ENCODE data around the gene CUL9.
A peak's percentile ranks its signal among the peaks of the same experiment; 100 is the strongest.
"Not testable (repeated sequence)": the region's sequence is repeated elsewhere in the genome, so short reads cannot be mapped to it uniquely, and the experiment has no call there.

Gene CUL9

GRCh38 chr6:43181942-43182860 is at the start of gene CUL9:
TSS of gene CUL9 (plus strand) at chr6:43182196. CDS start at chr6:43184311, 2,115 bp downstream.
- DNase-seq: peak; percentile 76 to 79

- no peak for DNase-seq
Measured at GRCh38 chr6:43138267-43138666, 43.7 kb upstream of the CUL9 start.

GRCh38 chr6:43139973-43140372 is 42.0 kb upstream of the CUL9 start:
- DNase-seq: not testable (repeated sequence)

GRCh38 chr6:43141644-43142043 is 40.4 kb upstream of the CUL9 start:
- no peak for DNase-seq

GRCh38 chr6:43142101-43142500 is 39.9 kb upstream of the CUL9 start:
- no peak for DNase-seq

GRCh38 chr6:43143235-43144128 is 38.5 kb upstream of the CUL9 start:
- DNase-seq: peak; percentile 56 to 74

GRCh38 chr6:43144879-43145278 is 37.1 kb upstream of the CUL9 start:
- no peak for DNase-seq

GRCh38 chr6:43146261-43146660 is 35.7 kb upstream of the CUL9 start:
- DNase-seq: no peak

GRCh38 chr6:43146709-43147688 is 35.0 kb upstream of the CUL9 start:
- no peak for DNase-seq

GRCh38 chr6:43147691-43148477 is 34.1 kb upstream of the CUL9 start:
- no peak for DNase-seq

GRCh38 chr6:43149265-43149664 is 32.7 kb upstream of the CUL9 start:
- no peak for DNase-seq

- DNase-seq: no peak
Measured at GRCh38 chr6:43150051-43150751, 31.8 kb upstream of the CUL9 start.

- DNase-seq: no peak
Measured at GRCh38 chr6:43159599-43159998, 22.4 kb upstream of the CUL9 start.

- DNase-seq: no peak
Measured at GRCh38 chr6:43163899-43164298, 18.1 kb upstream of the CUL9 start.

- DNase-seq: no peak
Measured at GRCh38 chr6:43170417-43170930, 11.5 kb upstream of the CUL9 start.

GRCh38 chr6:43170931-43171706 is 10.9 kb upstream of the CUL9 start, which contains the start of gene SRF:
TSS of gene SRF (plus strand) at chr6:43171269. CDS start at chr6:43171657, 388 bp downstream.
- peak; percentile 96 to 99 for DNase-seq

GRCh38 chr6:43171707-43172103 is 10.3 kb upstream of the CUL9 start:
- peak; percentile 33 to 40 for DNase-seq

- DNase-seq: peak; percentile 47 to 61
Measured at GRCh38 chr6:43172104-43173007, 9.6 kb upstream of the CUL9 start.
